ENCODE data around the gene PRICKLE4. TPM values are rescaled to one million over a fixed set of nuclear protein-coding genes. Genes with fewer than 3 reads are reported as not detected.

The PRICKLE4 gene
- total and polyA plus RNA-seq, 2 experiments from 2014 or later: 0.80 to 4.0 TPM

- Histone ChIP-seq H3K9me2 (replicated peaks; ENCODE audit: insufficient read depth) (no peaks in the 10 kb centered on the region), H3K79me2 (no peaks in the 10 kb centered on the region), H3K27ac (no peak overlapping the region), H2AFZ (no peak overlapping the region), H3K4me1 (ENCODE audit: insufficient read depth) (no peaks in the 10 kb centered on the region), H3K27me3 (no peaks in the 10 kb centered on the region), H3K4me2 (no peak overlapping the region), H3K9me3 (ENCODE audit: low read depth) (no peaks in the 10 kb centered on the region), H4K20me1 (ENCODE audit: insufficient read depth, poor library complexity, severe bottlenecking) (no peaks in the 10 kb centered on the region), H3K36me3 (replicated peaks; ENCODE audit: insufficient read depth, low read depth) (no peaks in the 10 kb centered on the region), H3K4me3 (no peak overlapping the region)
- TF ChIP-seq, protein P1, sequence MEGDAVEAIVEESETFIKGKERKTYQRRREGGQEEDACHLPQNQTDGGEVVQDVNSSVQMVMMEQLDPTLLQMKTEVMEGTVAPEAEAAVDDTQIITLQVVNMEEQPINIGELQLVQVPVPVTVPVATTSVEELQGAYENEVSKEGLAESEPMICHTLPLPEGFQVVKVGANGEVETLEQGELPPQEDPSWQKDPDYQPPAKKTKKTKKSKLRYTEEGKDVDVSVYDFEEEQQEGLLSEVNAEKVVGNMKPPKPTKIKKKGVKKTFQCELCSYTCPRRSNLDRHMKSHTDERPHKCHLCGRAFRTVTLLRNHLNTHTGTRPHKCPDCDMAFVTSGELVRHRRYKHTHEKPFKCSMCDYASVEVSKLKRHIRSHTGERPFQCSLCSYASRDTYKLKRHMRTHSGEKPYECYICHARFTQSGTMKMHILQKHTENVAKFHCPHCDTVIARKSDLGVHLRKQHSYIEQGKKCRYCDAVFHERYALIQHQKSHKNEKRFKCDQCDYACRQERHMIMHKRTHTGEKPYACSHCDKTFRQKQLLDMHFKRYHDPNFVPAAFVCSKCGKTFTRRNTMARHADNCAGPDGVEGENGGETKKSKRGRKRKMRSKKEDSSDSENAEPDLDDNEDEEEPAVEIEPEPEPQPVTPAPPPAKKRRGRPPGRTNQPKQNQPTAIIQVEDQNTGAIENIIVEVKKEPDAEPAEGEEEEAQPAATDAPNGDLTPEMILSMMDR (IDR thresholded peaks at IDR 0.05; ENCODE audit: poor library complexity): no peak
- TF ChIP-seq EZH2 (IDR thresholded peaks at IDR 0.05; ENCODE audit: borderline replicate concordance): no peak
- TF ChIP-seq EZH2phosphoT487 (IDR thresholded peaks at IDR 0.05; ENCODE audit: low read depth, severe bottlenecking, unreplicated experiment): no peak
- 94% methylated on average over 2 of the region's 2 CpGs for WGBS (ENCODE audit: low lambda C conversion rate, missing lambda C conversion rate)
- DNase-seq (ENCODE audit: low spot score): no peak
These were observed 33.4 kb downstream of the PRICKLE4 start for GRCh38 chr6:41813956-41814355.

- Histone ChIP-seq H3K4me3 (no peak overlapping the region), H3K9me3 (ENCODE audit: low read depth) (no peaks in the 10 kb centered on the region), H3K4me1 (ENCODE audit: insufficient read depth) (no peaks in the 10 kb centered on the region), H3K4me2 (no peak overlapping the region), H4K20me1 (ENCODE audit: insufficient read depth, poor library complexity, severe bottlenecking) (no peaks in the 10 kb centered on the region), H3K27ac (no peak overlapping the region), H3K27me3 (no peaks in the 10 kb centered on the region), H3K36me3 (replicated peaks; ENCODE audit: insufficient read depth, low read depth) (no peaks in the 10 kb centered on the region), H3K9me2 (replicated peaks; ENCODE audit: insufficient read depth) (no peaks in the 10 kb centered on the region), H2AFZ (no peak overlapping the region), H3K79me2 (no peaks in the 10 kb centered on the region)
- no peak for DNase-seq (ENCODE audit: low spot score)
- WGBS (ENCODE audit: low lambda C conversion rate, missing lambda C conversion rate): 80% methylated on average over 4 of the region's 4 CpGs
- no peak for TF ChIP-seq EZH2 (IDR thresholded peaks at IDR 0.05; ENCODE audit: borderline replicate concordance)
- TF ChIP-seq, protein P1 (IDR thresholded peaks at IDR 0.05; ENCODE audit: poor library complexity): no peak
- no peak for TF ChIP-seq EZH2phosphoT487 (IDR thresholded peaks at IDR 0.05; ENCODE audit: low read depth, severe bottlenecking, unreplicated experiment)
These were observed 34.0 kb downstream of the PRICKLE4 start for GRCh38 chr6:41814629-41815028.

GRCh38 chr6:41815587-41815986 is 35.0 kb downstream of the PRICKLE4 start:
- Histone ChIP-seq H3K27ac (no peak overlapping the region), H3K27me3 (no peaks in the 10 kb centered on the region), H3K4me2 (no peak overlapping the region), H3K9me3 (ENCODE audit: low read depth) (no peaks in the 10 kb centered on the region), H3K79me2 (no peaks in the 10 kb centered on the region), H3K36me3 (replicated peaks; ENCODE audit: insufficient read depth, low read depth) (no peaks in the 10 kb centered on the region), H3K4me3 (no peak overlapping the region), H3K4me1 (ENCODE audit: insufficient read depth) (no peaks in the 10 kb centered on the region), H2AFZ (no peak overlapping the region), H3K9me2 (replicated peaks; ENCODE audit: insufficient read depth) (no peaks in the 10 kb centered on the region), H4K20me1 (ENCODE audit: insufficient read depth, poor library complexity, severe bottlenecking) (no peaks in the 10 kb centered on the region)
- TF ChIP-seq EZH2 (IDR thresholded peaks at IDR 0.05; ENCODE audit: borderline replicate concordance) (no peak), EZH2phosphoT487 (IDR thresholded peaks at IDR 0.05; ENCODE audit: low read depth, severe bottlenecking, unreplicated experiment) (no peak)
- TF ChIP-seq, protein P1 (IDR thresholded peaks at IDR 0.05; ENCODE audit: poor library complexity): no peak
- no peak for DNase-seq (ENCODE audit: low spot score)
- 87% methylated on average over 1 of the region's 1 CpG for WGBS (ENCODE audit: low lambda C conversion rate, missing lambda C conversion rate)
